IPS-11a (cell line): ENCODE results near the gene CCDC136.
A peak's percentile ranks its signal among the peaks of the same experiment; 100 is the strongest.

ENCODE experiments used
- H3K4me3 ChIP-seq: one replicate; pipeline ENCODE4 v1.5.1; 2013; ENCODE audit warnings: low read depth, low read length, control low read depth

Gene CCDC136

DNA sequence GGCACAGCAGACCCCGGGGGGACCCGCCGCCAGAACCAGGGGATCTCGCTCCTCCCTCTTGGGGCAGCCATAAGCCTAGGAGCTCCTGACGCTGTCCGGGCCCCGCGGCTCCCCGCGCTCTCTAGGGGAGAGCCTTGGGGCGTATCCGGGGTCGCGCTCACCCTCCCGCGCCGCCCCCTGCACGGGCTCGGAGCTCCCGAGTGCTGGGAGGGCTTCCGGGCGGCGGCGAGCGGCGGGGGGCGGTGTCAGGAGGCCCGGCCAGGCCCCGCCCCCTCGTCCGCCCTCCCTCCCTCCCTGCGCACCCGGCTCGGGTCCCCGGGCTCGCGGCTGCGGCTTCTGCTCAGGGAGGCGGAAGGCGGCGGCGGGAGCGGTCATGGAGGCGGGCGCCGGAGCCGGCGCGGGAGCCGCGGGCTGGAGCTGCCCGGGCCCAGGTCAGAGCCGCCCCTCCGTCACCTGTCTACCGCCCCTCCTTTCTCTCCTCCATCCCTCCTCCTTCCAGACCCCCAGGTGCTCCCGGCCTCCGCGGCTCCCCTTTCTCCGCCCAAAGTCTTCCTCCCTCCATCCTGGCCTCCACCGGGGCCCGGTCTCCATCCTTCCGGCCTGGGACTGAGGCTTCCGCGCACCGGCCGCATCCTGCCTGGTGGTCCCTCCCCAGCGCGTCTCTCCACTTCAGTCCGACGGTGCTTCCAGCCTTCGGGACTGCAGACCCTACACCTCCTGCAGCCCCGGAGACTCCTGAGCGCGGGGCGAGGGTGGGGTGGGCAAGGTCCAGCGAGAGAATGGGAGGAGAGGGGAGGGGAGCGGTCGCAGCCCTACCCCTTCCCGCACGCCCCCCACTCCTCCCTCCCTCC is at the start of gene CCDC136:
TSS of gene CCDC136 (plus strand) at position 848 of the 851 bp plus-strand sequence. CDS start 444 bp downstream, outside the sequence.
- peak within 1 kb of the TSS; percentile 85 for H3K4me3 ChIP-seq

DNA sequence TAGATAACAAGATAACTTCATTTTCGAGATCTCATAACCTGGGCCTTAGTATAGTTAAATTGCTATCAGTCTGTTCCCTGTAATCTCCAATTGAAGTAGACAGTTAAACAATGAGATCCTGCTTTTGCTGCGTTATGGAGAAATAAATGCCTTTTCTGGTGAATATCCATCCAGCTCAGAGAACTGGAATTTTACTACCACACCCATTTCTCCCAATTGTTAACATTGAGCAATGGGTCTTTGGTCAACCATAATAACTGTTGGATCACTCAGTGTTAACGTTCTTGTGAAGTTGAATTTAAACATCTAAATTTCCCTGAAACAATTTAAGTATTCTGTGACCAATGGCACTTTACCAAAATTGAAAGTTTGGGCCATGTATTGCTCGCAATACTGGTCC is 49.6 kb upstream of the CCDC136 start:
- H3K4me3 ChIP-seq, result no peak overlapping the region

- H3K4me3 ChIP-seq, result no peak overlapping the region
Measured at GRCh38 chr7:128743112-128743772, 48.5 kb upstream of the CCDC136 start.

GRCh38 chr7:128744366-128744905 is 47.3 kb upstream of the CCDC136 start:
- no peak overlapping the region for H3K4me3 ChIP-seq

- H3K4me3 ChIP-seq, result no peak overlapping the region
Measured at GRCh38 chr7:128745706-128746105, 46.1 kb upstream of the CCDC136 start.

DNA sequence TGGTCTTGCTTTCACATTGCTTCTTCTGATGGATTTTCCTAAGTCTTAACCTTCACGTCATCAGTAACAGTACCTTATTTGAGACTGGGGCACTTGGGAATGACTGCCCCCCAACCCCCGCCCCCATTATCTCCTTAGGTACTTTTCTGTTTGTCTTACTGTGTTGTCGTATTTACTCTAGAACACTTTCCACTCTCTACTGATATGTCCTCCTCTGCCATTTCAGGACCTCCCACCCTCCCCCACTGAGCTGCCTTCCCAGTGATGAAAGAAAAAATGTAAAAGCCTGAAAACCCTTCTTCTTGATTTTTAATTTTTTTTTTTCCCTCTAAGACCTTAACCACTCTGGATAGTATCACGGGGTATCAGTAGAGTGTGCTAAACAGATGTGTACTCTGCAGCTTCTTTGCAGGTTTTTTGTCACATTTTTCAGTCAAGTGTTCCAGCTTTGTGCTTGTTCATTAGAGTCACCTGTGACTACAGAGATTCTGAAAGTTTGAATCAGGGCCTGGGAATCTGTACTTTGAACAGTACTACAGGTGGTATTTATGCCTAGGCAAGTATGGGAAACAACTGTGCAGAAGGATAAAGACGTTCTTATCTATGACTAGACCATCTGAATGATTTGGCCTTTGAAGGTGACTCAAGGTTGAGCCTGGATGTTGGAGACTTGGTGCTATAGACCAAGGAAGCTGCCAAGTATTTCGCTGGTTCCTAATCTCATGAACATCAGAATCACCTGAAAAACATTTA is 44.3 kb upstream of the CCDC136 start:
- no peak overlapping the region for H3K4me3 ChIP-seq

- no peak overlapping the region for H3K4me3 ChIP-seq
Measured at GRCh38 chr7:128752251-128752650, 39.5 kb upstream of the CCDC136 start.

DNA sequence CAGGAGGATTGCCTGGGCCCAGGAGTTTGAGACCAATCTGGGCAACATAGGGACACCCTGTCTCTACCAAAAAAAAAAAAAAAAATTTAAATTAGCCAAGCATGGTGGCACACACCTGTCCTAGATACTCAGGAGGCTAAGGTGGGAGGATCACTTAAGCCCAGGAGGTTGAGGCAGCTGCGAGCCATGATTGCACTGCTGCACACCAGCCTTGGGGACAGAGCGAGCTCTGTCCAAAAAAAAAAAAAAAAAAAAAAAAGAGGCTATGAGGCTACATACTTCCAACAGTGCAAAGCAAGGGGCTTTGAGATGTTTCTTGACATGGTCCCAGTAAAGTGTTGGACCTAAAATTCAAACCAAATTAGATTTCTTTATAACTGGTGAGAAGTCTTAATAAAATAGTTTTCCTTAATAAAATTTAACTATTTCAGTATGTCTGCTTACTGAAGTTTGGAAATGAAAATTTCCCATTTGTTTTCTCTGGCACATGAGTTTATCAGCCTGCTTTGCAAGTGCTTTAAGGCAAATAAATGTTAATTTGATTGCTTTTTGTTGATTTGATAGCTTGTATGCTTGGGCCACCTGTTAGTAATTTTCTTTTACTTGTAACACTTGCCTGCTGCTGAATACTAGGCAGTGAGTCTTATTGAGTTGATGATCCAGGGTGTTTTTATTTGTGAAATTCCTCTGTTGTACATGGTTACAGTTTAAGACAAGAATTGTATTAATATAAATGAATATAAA is 36.5 kb upstream of the CCDC136 start:
- H3K4me3 ChIP-seq, result no peak overlapping the region

- H3K4me3 ChIP-seq, result no peak overlapping the region
Measured at GRCh38 chr7:128755819-128756476, 35.8 kb upstream of the CCDC136 start.

DNA sequence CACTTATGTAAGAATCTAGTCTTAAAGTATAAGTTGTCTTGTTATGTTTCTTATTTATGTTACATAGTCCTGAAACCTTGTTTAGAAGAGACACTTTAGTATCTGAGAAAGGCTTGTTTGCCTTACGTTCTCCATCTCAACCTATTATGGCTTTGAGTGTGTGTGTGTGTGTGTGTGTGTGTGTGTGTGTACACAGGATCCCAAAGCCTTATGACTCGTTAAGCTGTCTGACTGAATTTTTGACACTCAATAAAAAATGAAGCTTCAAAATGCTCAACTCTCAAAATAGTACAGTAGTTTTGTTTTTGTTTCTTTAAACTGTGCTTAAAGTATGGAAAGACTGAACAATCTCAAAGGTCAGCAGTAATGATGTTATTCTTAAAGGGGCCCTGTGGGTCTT is 34.6 kb upstream of the CCDC136 start:
- no peak overlapping the region for H3K4me3 ChIP-seq

DNA sequence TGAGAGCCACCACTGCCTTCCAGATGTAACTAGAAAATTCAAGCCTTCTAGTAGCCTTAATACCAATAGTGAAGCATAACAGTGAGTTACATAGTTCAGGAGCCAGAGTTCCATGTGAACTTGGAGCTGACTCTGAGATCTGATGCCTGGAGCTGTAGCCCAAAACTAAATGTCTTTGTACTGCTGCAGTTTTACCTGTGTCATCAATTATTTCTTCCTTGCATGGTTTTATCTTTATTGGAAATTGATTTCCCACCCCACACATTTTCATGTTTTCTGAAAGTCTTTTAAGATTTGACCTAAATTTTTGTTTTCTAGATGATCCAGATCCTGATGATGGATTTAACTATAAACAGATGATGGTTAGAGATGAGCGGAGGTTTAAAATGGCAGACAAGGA is 33.2 kb upstream of the CCDC136 start:
- no peak overlapping the region for H3K4me3 ChIP-seq

DNA sequence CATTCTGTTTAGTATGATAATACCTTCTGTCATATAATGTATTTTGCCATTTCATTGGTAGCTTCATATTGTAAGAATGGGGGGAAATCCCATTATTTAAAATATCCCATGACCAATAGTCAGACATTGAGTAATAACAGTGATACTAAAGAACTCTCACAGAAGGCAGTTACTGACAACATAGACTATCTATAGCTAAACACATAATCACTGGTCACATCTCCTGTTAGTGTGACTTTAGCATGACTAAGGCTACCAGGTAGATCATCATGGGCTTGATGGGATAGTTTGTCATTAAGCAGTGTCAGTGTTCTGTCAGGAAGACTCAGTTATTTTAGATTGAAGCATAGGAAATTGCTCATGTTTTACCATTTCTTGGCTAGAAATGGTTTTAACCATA is 32.5 kb upstream of the CCDC136 start:
- H3K4me3 ChIP-seq, result no peak overlapping the region

- H3K4me3 ChIP-seq, result no peak overlapping the region
Measured at GRCh38 chr7:128763541-128763940, 28.2 kb upstream of the CCDC136 start.

DNA sequence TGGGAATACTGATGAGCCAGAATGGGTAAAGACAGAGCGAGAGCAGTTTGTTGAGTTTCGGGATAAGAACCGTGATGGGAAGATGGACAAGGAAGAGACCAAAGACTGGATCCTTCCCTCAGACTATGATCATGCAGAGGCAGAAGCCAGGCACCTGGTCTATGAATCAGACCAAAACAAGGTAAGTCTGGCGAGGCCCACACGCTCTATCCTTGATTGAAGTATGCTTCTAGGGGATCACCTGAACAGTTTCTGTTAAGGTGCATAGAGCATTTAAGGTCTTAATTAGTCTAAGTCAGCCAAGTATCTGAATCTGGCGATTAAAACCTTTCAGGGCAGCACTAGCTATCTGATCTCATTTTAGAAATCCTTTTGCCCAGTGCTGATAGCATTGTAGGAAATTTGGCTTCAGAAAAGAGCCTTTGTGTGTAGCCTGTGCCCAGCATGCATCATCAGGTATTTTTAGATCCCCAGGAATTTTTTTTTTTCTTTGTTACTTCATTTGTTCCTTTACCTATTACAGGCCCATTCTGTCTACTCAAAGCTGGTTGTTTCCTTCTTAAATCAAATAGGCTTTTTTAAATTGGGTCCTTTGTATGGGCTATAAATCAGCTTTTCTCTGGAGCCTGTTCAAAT is 24.2 kb upstream of the CCDC136 start:
- H3K4me3 ChIP-seq, result no peak overlapping the region

DNA sequence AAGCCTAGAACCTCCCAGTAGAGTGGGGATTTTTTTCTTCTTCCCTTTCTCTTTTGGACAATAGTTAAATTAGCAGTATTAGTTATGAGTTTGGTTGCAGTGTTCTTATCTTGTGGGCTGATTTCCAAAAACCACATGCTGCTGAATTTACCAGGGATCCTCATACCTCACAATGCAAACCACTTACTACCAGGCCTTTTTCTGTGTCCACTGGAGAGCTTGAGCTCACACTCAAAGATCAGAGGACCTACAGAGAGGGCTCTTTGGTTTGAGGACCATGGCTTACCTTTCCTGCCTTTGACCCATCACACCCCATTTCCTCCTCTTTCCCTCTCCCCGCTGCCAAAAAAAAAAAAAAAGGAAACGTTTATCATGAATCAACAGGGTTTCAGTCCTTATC is 21.5 kb upstream of the CCDC136 start:
- H3K4me3 ChIP-seq, result no peak overlapping the region

GRCh38 chr7:128773604-128774003 is 18.2 kb upstream of the CCDC136 start:
- no peak overlapping the region for H3K4me3 ChIP-seq

DNA sequence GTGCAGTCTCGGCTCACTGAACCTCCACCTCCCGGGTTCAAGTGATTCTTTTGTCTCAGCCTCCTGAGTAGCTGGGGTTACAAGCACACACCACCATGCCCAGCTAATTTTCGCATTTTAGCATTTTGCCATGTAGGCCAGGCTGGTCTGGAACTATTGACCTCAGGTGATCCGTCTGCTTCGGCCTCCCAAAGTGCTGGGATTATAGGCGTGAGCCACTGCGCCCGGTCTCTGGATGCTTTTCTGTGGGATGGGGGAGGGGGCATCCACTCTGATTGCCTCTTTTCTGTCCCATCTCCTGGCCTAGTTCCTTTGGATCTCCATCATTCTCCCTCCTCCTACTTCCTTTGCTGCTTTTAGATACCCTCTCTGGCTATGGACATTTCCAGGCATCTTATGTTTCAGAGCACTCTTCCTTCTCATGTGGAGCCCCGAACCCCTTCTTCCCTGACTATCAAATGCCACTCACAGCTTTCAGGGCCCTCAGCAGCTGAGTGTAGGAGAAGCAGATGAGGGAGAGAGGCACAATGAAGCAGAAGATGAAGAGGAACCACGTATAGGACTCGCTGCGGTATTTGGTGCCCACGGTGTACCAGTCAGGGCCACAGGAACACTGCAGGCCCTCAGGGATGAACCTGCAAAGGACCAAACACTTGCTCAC is 17.6 kb upstream of the CCDC136 start:
- no peak overlapping the region for H3K4me3 ChIP-seq

- H3K4me3 ChIP-seq, result no peak overlapping the region
Measured at GRCh38 chr7:128774921-128775320, 16.8 kb upstream of the CCDC136 start.
